Common myeloid progenitor, CD34-positive (primary cell): ENCODE data around the gene BCL2L12.

Source experiments
- CTCF ChIA-PET: fragments of 350-600 bp; sonication (Branson Sonifier 250); formaldehyde crosslinking; loops from one replicate; lab custom pipeline; 2021; ENCODE audit warnings: antibody characterized with exemption; lab: Charles Lee
- POLR2A ChIA-PET: fragments of 350-600 bp; sonication (Branson Sonifier 250); formaldehyde crosslinking; loops from one replicate; lab custom pipeline; 2021; ENCODE audit warnings: antibody characterized with exemption; lab: Charles Lee
- DNase-seq, 3 donors: peaks; one replicate each; pipeline versions ENCODE4 v3.0.0 to v3.0.0-alpha.2; 2013
- H3K27ac ChIP-seq, 2 experiments: 1 replicate in 1 of 2; 2 replicates in 1 of 2; pipeline ENCODE4 v1.7.0; 2013; ENCODE audit warnings: inconsistent platforms in 2 of 2, low read length in 2 of 2, mild to moderate bottlenecking in 2 of 2, low read depth in 1 of 2, moderate library complexity in 1 of 2; ENCODE audit not compliant: severe bottlenecking in 2 of 2, insufficient read depth in 1 of 2, poor library complexity in 1 of 2
- H3K27me3 ChIP-seq, 5 experiments: replicated peaks in 2 of 5; 1 replicate in 3 of 5; 2 replicates in 2 of 5; pipeline versions ENCODE4 v1.6.1 to v1.7.0; 2013; ENCODE audit warnings: low read length in 4 of 5, mild to moderate bottlenecking in 2 of 5, moderate library complexity in 2 of 5, inconsistent platforms in 1 of 5; ENCODE audit not compliant: insufficient read depth in 5 of 5, control insufficient read depth in 4 of 5
- H3K36me3 ChIP-seq, 4 experiments: 1 replicate in 2 of 4; 2 replicates in 2 of 4; pipeline versions ENCODE4 v1.6.1 to v1.7.0; 2013; ENCODE audit warnings: low read length in 3 of 4, control low read depth in 1 of 4, mild to moderate bottlenecking in 1 of 4; ENCODE audit not compliant: control insufficient read depth in 4 of 4, insufficient read depth in 4 of 4
- H3K4me1 ChIP-seq, 4 experiments: 1 replicate in 3 of 4; 2 replicates in 1 of 4; pipeline versions ENCODE4 v1.6.1 to v1.7.1; 2013; ENCODE audit warnings: low read length in 3 of 4, mild to moderate bottlenecking in 3 of 4, control low read depth in 1 of 4, inconsistent platforms in 1 of 4, moderate library complexity in 1 of 4; ENCODE audit not compliant: control insufficient read depth in 4 of 4, insufficient read depth in 4 of 4; ENCODE audit errors: control extremely low read depth in 1 of 4
- H3K4me3 ChIP-seq, 7 experiments: 1 replicate in 4 of 7; 2 replicates in 3 of 7; pipeline versions ENCODE4 v1.5.1 to v1.7.0; 2013; ENCODE audit warnings: mild to moderate bottlenecking in 7 of 7, low read length in 6 of 7, moderate library complexity in 6 of 7, inconsistent platforms in 2 of 7, low read depth in 2 of 7, control low read depth in 1 of 7; ENCODE audit not compliant: insufficient read depth in 4 of 7, control insufficient read depth in 1 of 7; ENCODE audit errors: extremely low read depth in 1 of 7
- H3K9me3 ChIP-seq, 5 experiments: 1 replicate in 4 of 5; 2 replicates in 1 of 5; pipeline versions ENCODE4 v1.6.1 to v1.7.1; 2013; ENCODE audit warnings: low read length in 4 of 5, mild to moderate bottlenecking in 2 of 5, inconsistent platforms in 1 of 5, low read depth in 1 of 5, moderate library complexity in 1 of 5; ENCODE audit not compliant: control insufficient read depth in 4 of 5, insufficient read depth in 2 of 5; ENCODE audit errors: control extremely low read depth in 1 of 5
- WGBS: methylation state at CpG from one replicate; pipeline ENCODE4 v1.1.5; 2013; ENCODE audit not compliant: insufficient coverage; 5-methylcytosine and 5-hydroxymethylcytosine counted together

Gene BCL2L12

GRCh38 chr19:49689133-49690078 lies 23.7 kb downstream of the BCL2L12 start, which contains the start of gene ADM5:
ADM5 (plus strand) TSS chr19:49689594; CDS start chr19:49689838, 244 bp downstream.
- H3K27ac ChIP-seq = no peak within 1 kb of the TSS
- DNase-seq = peak in 2 of 3 donors; percentile 44 to 47
- peak within 1 kb of the TSS in 4 of 7 experiments; percentile 3 to 32 (median 7) for H3K4me3 ChIP-seq
- H3K4me1 ChIP-seq = peaks cover 0 to 48% (median 29%) of the 10 kb centered on the region in 4 experiments
- ChIA-PET POLR2A (interaction anchor here (1.4 kb wide), 1 partner anchor 13 kb away, joined by 4 read pairs; the partner anchor contains the start of gene PRMT1), CTCF (interaction anchor here (1.2 to 2.5 kb wide), 6 partner anchors 9 to 122 kb away, joined by 3 to 8 read pairs (median 4); partner anchors contain the start of gene AP2A1)
- WGBS = 55% methylated on average over 50 of the region's 54 CpGs
- peaks cover 2 to 50% (median 24%) of the 10 kb centered on the region in 4 experiments for H3K36me3 ChIP-seq
- H3K27me3 ChIP-seq = peaks cover 0 to 38% (median 23%) of the 10 kb centered on the region in 5 experiments
- no peaks in the 10 kb centered on the region for H3K9me3 ChIP-seq

GRCh38 chr19:49690079-49690655 lies 24.4 kb downstream of the BCL2L12 start:
- H3K4me3 ChIP-seq = peak overlapping the region in 4 of 7 experiments; percentile 3 to 59 (median 22)
- no peak for DNase-seq
- POLR2A ChIA-PET = interaction anchor here (1.4 kb wide), 2 partner anchors 13 to 14 kb away, joined by 3 to 4 read pairs; partner anchors contain the start of gene PRMT1
- peaks cover 0 to 38% (median 23%) of the 10 kb centered on the region in 5 experiments for H3K27me3 ChIP-seq
- no peaks in the 10 kb centered on the region for H3K9me3 ChIP-seq
- 40% methylated on average over 39 of the region's 39 CpGs for WGBS
- peaks cover 0 to 48% (median 29%) of the 10 kb centered on the region in 4 experiments for H3K4me1 ChIP-seq
- no peak overlapping the region for H3K27ac ChIP-seq
- CTCF ChIA-PET = interaction anchor here (0.5 to 2.5 kb wide), 6 partner anchors 9 to 76 kb away, joined by 3 to 8 read pairs (median 4); partner anchors contain the start of gene AP2A1
- H3K36me3 ChIP-seq = peaks cover 0 to 42% (median 18%) of the 10 kb centered on the region in 4 experiments

GRCh38 chr19:49690656-49691242 lies 25.0 kb downstream of the BCL2L12 start, which contains the start of gene CPT1C:
CPT1C (plus strand) TSS chr19:49691116; CDS start chr19:49692253, 1,137 bp downstream.
- WGBS = 8% methylated on average over 26 of the region's 38 CpGs
- peaks cover 0 to 38% (median 23%) of the 10 kb centered on the region in 5 experiments for H3K27me3 ChIP-seq
- no peak within 1 kb of the TSS for H3K27ac ChIP-seq
- ChIA-PET POLR2A (interaction anchor here (1.4 kb wide), 1 partner anchor 14 kb away, joined by 3 read pairs; no protein-coding TSS in a partner anchor), CTCF (interaction anchor here (0.5 to 2.5 kb wide), 7 partner anchors 9 to 76 kb away, joined by 3 to 8 read pairs (median 3); partner anchors contain the start of gene AP2A1)
- H3K36me3 ChIP-seq = peaks cover 0 to 37% (median 15%) of the 10 kb centered on the region in 4 experiments
- peaks cover 0 to 48% (median 29%) of the 10 kb centered on the region in 4 experiments for H3K4me1 ChIP-seq
- DNase-seq = peak in 1 of 3 donors; percentile 46
- H3K9me3 ChIP-seq = no peaks in the 10 kb centered on the region
- H3K4me3 ChIP-seq = peak within 1 kb of the TSS in 4 of 7 experiments; percentile 3 to 59 (median 22)

GRCh38 chr19:49691243-49692146 lies 25.8 kb downstream of the BCL2L12 start:
- Histone ChIP-seq H3K27me3 (peaks cover 0 to 38% (median 23%) of the 10 kb centered on the region in 5 experiments), H3K4me1 (peaks cover 0 to 48% (median 29%) of the 10 kb centered on the region in 4 experiments), H3K4me3 (peak overlapping the region in 3 of 7 experiments; percentile 13 to 59 (median 32)), H3K27ac (no peak overlapping the region), H3K9me3 (no peaks in the 10 kb centered on the region), H3K36me3 (peaks cover 0 to 29% (median 11%) of the 10 kb centered on the region in 4 experiments)
- DNase-seq = peak; percentile 26 to 52 (median 41)
- 4% methylated on average over 22 of the region's 39 CpGs for WGBS
- CTCF ChIA-PET = interaction anchor here (0.9 to 1.3 kb wide), 2 partner anchors 10 to 21 kb away, joined by 3 read pairs; no protein-coding TSS in a partner anchor
- POLR2A ChIA-PET = interaction anchor here (1.4 kb wide), 1 partner anchor 15 kb away, joined by 3 read pairs; no protein-coding TSS in a partner anchor

GRCh38 chr19:49692147-49692506 lies 26.4 kb downstream of the BCL2L12 start:
- H3K4me1 ChIP-seq = peaks cover 0 to 45% (median 27%) of the 10 kb centered on the region in 4 experiments
- H3K36me3 ChIP-seq = peaks cover 0 to 25% (median 9%) of the 10 kb centered on the region in 4 experiments
- H3K9me3 ChIP-seq = no peaks in the 10 kb centered on the region
- ChIA-PET CTCF (no interaction called here), POLR2A (no interaction called here)
- WGBS = 95% methylated on average over 16 of the region's 16 CpGs
- peaks cover 0 to 38% (median 23%) of the 10 kb centered on the region in 5 experiments for H3K27me3 ChIP-seq
- no peak overlapping the region for H3K27ac ChIP-seq
- no peak for DNase-seq
- no peak overlapping the region for H3K4me3 ChIP-seq
